Right atrium auricular region (tissue), 2 donors: ENCODE results near the gene LRRC47. TPM values are rescaled to one million over a fixed set of nuclear protein-coding genes. Genes with fewer than 3 reads are reported as not detected.

Source experiments
- DNase-seq: peaks from one replicate; pipeline ENCODE4 v3.0.0-alpha.2; 2019; ENCODE audit warnings: low spot score
- H3K27ac ChIP-seq, 2 donors: fragments of 200-600 bp; sonication (generic); 1 replicate in 1 of 2; 2 replicates in 1 of 2; pipeline ENCODE4 v1.5.1; 2016 to 2019
- H3K27me3 ChIP-seq, 2 donors: fragments of 200-600 bp; sonication (generic); one replicate each; pipeline versions ENCODE4 v1.5.1 to v1.6.0; 2017 to 2019
- H3K36me3 ChIP-seq: fragments of 200-600 bp; sonication (generic); one replicate; pipeline ENCODE4 v1.5.1; 2016
- H3K4me1 ChIP-seq, 2 donors: fragments of 200-600 bp; sonication (generic); one replicate each; pipeline versions ENCODE4 v1.5.1 to v1.6.0; 2017 to 2019
- H3K4me3 ChIP-seq, 2 donors: fragments of 200-600 bp; sonication (generic); 1 replicate in 1 of 2; 2 replicates in 1 of 2; pipeline ENCODE4 v1.5.1; 2017 to 2019; ENCODE audit warnings: mild to moderate bottlenecking in 1 of 2, moderate library complexity in 1 of 2
- H3K9me3 ChIP-seq, 2 donors: fragments of 200-600 bp; sonication (generic); one replicate each; pipeline ENCODE4 v1.5.1; 2019
- CTCF ChIP-seq, 2 donors: fragments of 200-600 bp; sonication (generic); IDR thresholded peaks; one replicate each; pipeline ENCODE4 v1.5.1; 2019; ENCODE audit warnings: antibody characterized with exemption in 2 of 2
- total RNA-seq, 2 donors: library from RNA; depleted of rRNA; stranded (reverse); fragments of >200 nt; gene quantifications; one replicate each; pipeline ENCODE4 v1.1.0, GENCODE V29; 2016

The LRRC47 gene
- total RNA-seq, 2 donors from 2014 or later = 31.7 to 33.6 TPM

GRCh38 chr1:3790952-3791351 lies 5.3 kb downstream of the LRRC47 start:
- Histone ChIP-seq H3K4me3 (no peak overlapping the region), H3K36me3 (peaks cover 21% of the 10 kb centered on the region), H3K27me3 (no peaks in the 10 kb centered on the region), H3K27ac (no peak overlapping the region), H3K9me3 (no peaks in the 10 kb centered on the region), H3K4me1 (peaks cover 0 to 56% of the 10 kb centered on the region in 2 donors)
- DNase-seq = no peak
- no peak for TF ChIP-seq CTCF (IDR thresholded peaks at IDR 0.05)

- TF ChIP-seq CTCF (IDR thresholded peaks at IDR 0.05) = no peak
- Histone ChIP-seq H3K9me3 (no peaks in the 10 kb centered on the region), H3K36me3 (peaks cover 22% of the 10 kb centered on the region), H3K27ac (no peak overlapping the region), H3K4me3 (no peak overlapping the region), H3K27me3 (no peaks in the 10 kb centered on the region), H3K4me1 (peaks cover 0 to 54% of the 10 kb centered on the region in 2 donors)
- DNase-seq = no peak
Observed at GRCh38 chr1:3790500-3790923, 5.8 kb downstream of the LRRC47 start.

GRCh38 chr1:3789421-3790300 lies 6.6 kb downstream of the LRRC47 start:
- no peak overlapping the region for H3K4me3 ChIP-seq
- H3K4me1 ChIP-seq = peaks cover 0 to 46% of the 10 kb centered on the region in 2 donors
- peaks cover 26% of the 10 kb centered on the region for H3K36me3 ChIP-seq
- no peaks in the 10 kb centered on the region for H3K9me3 ChIP-seq
- H3K27ac ChIP-seq = no peak overlapping the region
- TF ChIP-seq CTCF (IDR thresholded peaks at IDR 0.05) = no peak
- no peaks in the 10 kb centered on the region for H3K27me3 ChIP-seq
- no peak for DNase-seq

GRCh38 chr1:3788756-3789420 lies 7.4 kb downstream of the LRRC47 start:
- no peak for TF ChIP-seq CTCF (IDR thresholded peaks at IDR 0.05)
- H3K4me1 ChIP-seq = peaks cover 0 to 38% of the 10 kb centered on the region in 2 donors
- DNase-seq = no peak

GRCh38 chr1:3787745-3788605 lies 8.3 kb downstream of the LRRC47 start:
- Histone ChIP-seq H3K9me3 (no peaks in the 10 kb centered on the region), H3K4me3 (no peak overlapping the region), H3K4me1 (peaks cover 0 to 29% of the 10 kb centered on the region in 2 donors), H3K36me3 (peaks cover 43% of the 10 kb centered on the region), H3K27ac (no peak overlapping the region), H3K27me3 (no peaks in the 10 kb centered on the region)
- no peak for TF ChIP-seq CTCF (IDR thresholded peaks at IDR 0.05)
- DNase-seq = no peak

More at GRCh38 chr1:3788756-3789420, 7.4 kb downstream of the LRRC47 start:
- H3K9me3 ChIP-seq = no peaks in the 10 kb centered on the region
- no peaks in the 10 kb centered on the region for H3K27me3 ChIP-seq
- no peak overlapping the region for H3K27ac ChIP-seq
- peaks cover 34% of the 10 kb centered on the region for H3K36me3 ChIP-seq
- no peak overlapping the region for H3K4me3 ChIP-seq
